A549 treated with AZD9567 at 1 μM for 4 hours (cell line): ENCODE measurements around the gene SEZ6L2. TPM values are rescaled to one million over a fixed set of nuclear protein-coding genes. Genes with fewer than 3 reads are reported as not detected.

Experiments used
- total RNA-seq: library from RNA; stranded (reverse); fragments of 200-300 nt; extraction: Qiagen RNA extraction; gene quantifications from 5 replicates; pipeline ENCODE4 v1.2.3, GENCODE V29; 2022; ENCODE audit not compliant: insufficient read depth

Gene SEZ6L2
- total RNA-seq: 15.8 to 21.0 TPM (median 20.6 TPM) in 5 replicates

DNA sequence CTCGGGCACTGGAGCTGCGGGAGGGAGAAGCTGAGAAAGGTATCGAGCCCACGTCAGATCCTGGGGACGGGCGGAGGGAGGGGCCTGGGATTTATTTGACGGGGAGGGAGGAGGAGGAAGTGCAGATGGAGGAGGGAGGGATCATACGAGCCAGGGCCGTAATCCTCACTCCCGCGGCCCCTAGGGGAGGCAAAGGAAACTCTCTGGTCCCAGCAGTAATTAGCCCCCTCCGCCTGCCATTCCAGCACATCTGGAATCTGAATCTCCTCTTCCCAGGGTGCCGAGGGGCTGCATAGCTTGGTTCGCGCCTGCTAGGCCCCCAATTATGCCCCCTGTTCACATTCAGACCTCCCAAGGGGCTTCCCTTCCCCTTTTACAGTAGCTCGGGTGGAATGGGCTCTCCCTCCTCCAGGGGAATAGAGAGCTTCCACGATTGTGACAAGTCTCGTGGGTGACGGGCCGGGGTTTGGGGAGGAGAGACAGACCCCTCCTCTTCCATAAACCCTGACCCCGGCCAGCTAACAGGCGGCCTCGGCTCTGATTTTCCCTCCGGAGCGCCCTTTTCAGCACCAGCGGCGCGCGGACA lies at the start of gene SEZ6L2:
Gene SEZ6L2, minus strand, starts transcription at position 35 of the 586 bp plus-strand sequence. CDS start 531 bp downstream, outside the sequence.

DNA sequence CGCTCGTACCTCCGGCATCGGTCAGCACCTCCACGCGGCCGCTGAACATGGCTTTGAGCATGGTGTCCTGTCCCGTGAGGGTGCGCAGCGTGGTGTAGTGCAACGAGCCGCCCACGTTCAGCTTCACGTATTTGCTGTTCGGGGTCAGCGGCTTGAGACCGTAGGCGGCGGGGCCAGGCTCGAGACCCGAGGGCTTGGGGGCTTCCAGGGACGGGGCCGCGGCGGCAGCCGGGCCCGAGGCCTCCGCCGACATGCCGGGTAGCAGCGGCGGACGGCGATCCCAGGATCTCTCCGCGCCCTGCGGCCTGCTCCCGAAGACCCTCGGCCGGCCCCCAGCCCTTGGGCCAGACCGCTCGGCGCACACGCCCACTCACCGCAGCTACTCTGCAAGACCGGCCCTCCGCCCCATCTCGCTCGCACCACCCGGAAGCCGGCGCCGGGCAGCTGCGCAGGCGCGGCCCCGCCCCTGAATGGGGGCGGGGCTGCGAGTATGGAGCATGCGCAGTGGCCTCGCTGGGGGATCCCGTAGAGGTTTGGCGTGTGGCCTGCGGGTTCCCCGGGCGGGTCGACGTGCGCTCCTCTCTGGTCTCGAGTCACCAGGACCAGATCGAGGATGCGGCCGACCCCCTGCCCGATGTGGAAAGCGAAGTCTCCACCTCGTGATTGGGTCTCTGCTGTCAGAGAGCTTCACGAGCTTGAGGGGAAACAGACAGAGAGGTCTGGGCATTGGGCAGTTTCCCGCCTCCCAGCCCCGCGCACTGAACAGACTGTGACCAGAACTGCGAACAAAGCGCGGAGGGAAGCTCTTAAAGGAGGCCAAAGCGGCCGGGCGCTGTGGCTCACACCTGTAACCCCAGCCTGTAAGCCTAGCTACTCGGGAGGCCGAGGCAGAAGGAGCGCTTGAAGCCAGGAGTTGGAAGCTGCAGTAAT lies 26.7 kb upstream of the SEZ6L2 start, which contains the start of gene KCTD13:
Gene KCTD13, minus strand, starts transcription at position 446 of the 930 bp plus-strand sequence. Its CDS starts 193 bp downstream, at position 253.

DNA sequence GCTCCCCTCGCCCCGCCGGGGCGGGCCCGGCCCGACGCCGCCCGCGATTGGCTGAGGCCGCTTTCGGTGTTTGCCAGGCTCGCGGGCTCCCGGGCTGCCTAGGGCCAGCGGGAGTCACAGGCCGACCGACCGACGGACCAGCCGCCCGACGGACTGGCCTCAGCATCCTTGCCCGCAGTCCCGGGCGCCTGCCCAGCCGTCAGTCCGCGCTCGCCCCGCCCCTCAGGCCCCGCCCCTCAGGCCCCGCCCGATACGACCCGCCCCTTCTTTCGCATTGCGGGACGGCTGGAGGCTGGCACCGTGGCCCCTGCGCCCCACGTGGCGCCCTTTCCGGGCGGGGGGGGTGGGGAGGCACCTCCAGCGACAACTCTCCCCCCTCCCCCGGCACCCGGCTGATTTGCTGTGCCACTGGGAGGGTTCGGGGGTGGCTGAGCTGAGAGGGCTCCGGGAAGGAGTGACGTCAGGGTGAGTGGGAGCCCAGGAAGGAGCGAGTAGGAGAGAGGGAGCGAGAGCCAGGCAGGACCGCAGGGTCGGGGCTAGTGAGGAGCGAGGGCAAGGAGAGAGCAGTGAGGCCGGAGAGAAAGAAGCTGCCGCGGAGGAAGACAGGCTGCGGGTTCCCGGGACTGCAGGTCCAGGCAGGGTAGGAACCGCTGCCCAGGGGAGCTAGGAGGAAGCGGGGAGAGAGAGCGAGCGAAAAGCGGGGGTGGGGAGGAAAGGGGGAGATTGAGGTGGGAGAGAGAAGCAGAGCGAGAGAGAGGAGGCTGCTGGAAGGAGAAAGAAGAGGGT lies 945 bp upstream of the SEZ6L2 start, which contains the start of gene ASPHD1:
Gene ASPHD1, plus strand, starts transcription at position 387 of the 786 bp plus-strand sequence. CDS start 484 bp downstream, outside the sequence.

DNA sequence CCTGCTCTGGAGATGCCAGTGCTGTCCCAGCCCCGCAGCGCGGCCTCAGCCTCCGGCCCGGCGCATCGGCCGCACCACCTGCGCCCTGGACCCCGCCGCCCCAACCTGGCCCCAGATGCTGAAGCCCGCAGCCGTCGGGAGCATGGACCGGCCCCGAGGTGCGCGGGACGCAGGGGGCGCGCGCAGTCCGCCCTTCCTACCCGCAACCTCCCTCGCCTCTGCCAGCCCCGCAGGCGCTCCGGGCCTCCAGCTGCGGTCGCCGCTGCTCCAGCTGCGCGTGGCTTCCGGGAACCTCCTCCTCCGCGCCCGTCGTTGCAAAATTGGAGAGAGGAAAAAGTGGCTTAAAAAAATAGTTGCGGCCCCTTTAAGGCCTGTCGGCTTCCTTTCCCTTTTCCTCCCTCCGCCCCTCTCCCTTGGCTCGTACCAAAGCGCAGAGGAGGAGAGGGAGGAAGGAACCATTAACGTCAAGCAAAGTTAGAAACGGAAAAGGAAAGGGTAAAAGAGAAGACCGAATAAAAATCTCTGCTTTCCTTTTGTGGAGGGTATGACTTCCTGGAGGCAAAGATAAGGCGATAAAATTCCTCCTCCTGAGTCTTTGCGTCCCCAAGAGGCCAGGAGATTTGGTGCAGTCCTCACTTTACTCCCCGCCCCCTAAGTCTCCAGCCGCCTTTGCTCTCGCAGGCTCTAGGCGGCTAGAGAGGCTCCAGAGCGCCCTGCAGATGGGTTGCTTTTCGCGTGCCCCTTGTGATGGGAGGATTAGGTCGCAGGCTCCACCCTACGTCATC lies 36.3 kb downstream of the SEZ6L2 start, which contains the start of gene CDIPT:
Gene CDIPT, minus strand, starts transcription at position 343 of the 785 bp plus-strand sequence. CDS start 369 bp downstream, outside the sequence.

Other genes starting within 250 kb of the SEZ6L2 start
- gene SPN, start 236.3 kb downstream of the SEZ6L2 start, total RNA-seq: 0.05 TPM in 1 of 5 replicates, not detected in the others
- 0.59 to 1.3 TPM (median 1.1 TPM) in 4 of 5 replicates, not detected in the other for gene QPRT, start 220.4 kb downstream of the SEZ6L2 start, total RNA-seq
- gene C16orf54, start 153.6 kb downstream of the SEZ6L2 start, total RNA-seq: not detected in 5 replicates
- gene ZG16, start 121.3 kb downstream of the SEZ6L2 start, total RNA-seq: not detected in 5 replicates
- gene KIF22, start 108.8 kb downstream of the SEZ6L2 start, total RNA-seq: 71.5 to 95.7 TPM (median 89.0 TPM) in 5 replicates
- gene MAZ, start 93.0 kb downstream of the SEZ6L2 start, total RNA-seq: 133 to 159 TPM (median 151 TPM) in 5 replicates
- gene PRRT2, start 87.4 kb downstream of the SEZ6L2 start, total RNA-seq: 0.22 to 0.35 TPM (median 0.34 TPM) in 4 of 5 replicates, not detected in the other
- gene PAGR1, start 83.4 kb downstream of the SEZ6L2 start, total RNA-seq: 27.3 to 42.4 TPM (median 38.8 TPM) in 5 replicates
- gene MVP, start 79.1 kb downstream of the SEZ6L2 start, total RNA-seq: 98.8 to 137 TPM (median 127 TPM) in 5 replicates
- gene CDIPT, start 36.3 kb downstream of the SEZ6L2 start, total RNA-seq: 57.2 to 95.0 TPM (median 91.4 TPM) in 5 replicates
- gene ASPHD1, start 938 bp upstream of the SEZ6L2 start, total RNA-seq: 19.5 to 28.6 TPM (median 23.6 TPM) in 5 replicates
- 13.2 to 21.3 TPM (median 20.2 TPM) in 5 replicates for gene KCTD13, start 26.7 kb upstream of the SEZ6L2 start, total RNA-seq
- gene TMEM219, start 62.5 kb upstream of the SEZ6L2 start, total RNA-seq: 80.6 to 98.0 TPM (median 93.6 TPM) in 5 replicates
- 23.1 to 35.4 TPM (median 34.5 TPM) in 5 replicates for gene TAOK2, start 74.3 kb upstream of the SEZ6L2 start, total RNA-seq
- 12.8 to 15.6 TPM (median 14.2 TPM) in 5 replicates for gene HIRIP3, start 96.1 kb upstream of the SEZ6L2 start, total RNA-seq
- gene INO80E, start 96.7 kb upstream of the SEZ6L2 start, total RNA-seq: 87.3 to 104 TPM (median 98.6 TPM) in 5 replicates
- gene DOC2A, start 111.5 kb upstream of the SEZ6L2 start, total RNA-seq: 1.8 to 2.3 TPM (median 2.2 TPM) in 4 of 5 replicates, not detected in the other
- gene C16orf92, start 123.6 kb upstream of the SEZ6L2 start, total RNA-seq: not detected in 5 replicates
- gene TLCD3B, start 131.7 kb upstream of the SEZ6L2 start, total RNA-seq: 0.25 to 0.43 TPM (median 0.38 TPM) in 4 of 5 replicates, not detected in the other
- 1,612 to 1,913 TPM (median 1,799 TPM) in 5 replicates for gene ALDOA, start 166.2 kb upstream of the SEZ6L2 start, total RNA-seq
- gene PPP4C, start 176.4 kb upstream of the SEZ6L2 start, total RNA-seq: 138 to 146 TPM (median 142 TPM) in 5 replicates
- gene TBX6, start 192.4 kb upstream of the SEZ6L2 start, total RNA-seq: 0.12 to 0.32 TPM (median 0.22 TPM) in 4 of 5 replicates, not detected in the other
- 6.1 to 8.0 TPM (median 7.7 TPM) in 5 replicates for gene YPEL3, start 196.7 kb upstream of the SEZ6L2 start, total RNA-seq
- 1.3 to 1.7 TPM (median 1.6 TPM) in 4 of 5 replicates, not detected in the other for gene GDPD3, start 214.0 kb upstream of the SEZ6L2 start, total RNA-seq
- 26.5 to 32.3 TPM (median 32.1 TPM) in 5 replicates for gene MAPK3, start 223.7 kb upstream of the SEZ6L2 start, total RNA-seq